Peyer's patch (tissue), 4 donors: Measurements from ENCODE around the gene TLCD2. TPM values are rescaled to one million over a fixed set of nuclear protein-coding genes. Genes with fewer than 3 reads are reported as not detected.
"Not testable (repeated sequence)": the region's sequence is repeated elsewhere in the genome, so short reads cannot be mapped to it uniquely, and the experiment has no call there.

ENCODE experiments used
- DNase-seq, 3 donors: peaks; one replicate each; pipeline ENCODE4 v3.0.0-alpha.2; 2017 to 2019
- H3K27ac ChIP-seq, 4 donors: fragments of 200-600 bp; sonication (generic); one replicate each; pipeline ENCODE4 v1.5.1; 2016 to 2019
- H3K27me3 ChIP-seq, 2 donors: fragments of 200-600 bp; sonication (generic); one replicate each; pipeline ENCODE4 v1.5.1; 2019
- H3K36me3 ChIP-seq, 3 donors: fragments of 200-600 bp; sonication (generic); one replicate each; pipeline ENCODE4 v1.5.1; 2016 to 2019
- H3K4me1 ChIP-seq, 4 donors: fragments of 200-600 bp; sonication (generic); one replicate each; pipeline ENCODE4 v1.5.1; 2016 to 2019
- H3K4me3 ChIP-seq, 4 donors: fragments of 200-600 bp; sonication (generic); 1 replicate in 3 of 4; 2 replicates in 1 of 4; pipeline ENCODE4 v1.5.1; 2016 to 2019; ENCODE audit warnings: mild to moderate bottlenecking in 1 of 4
- H3K9me3 ChIP-seq, 4 donors: fragments of 200-600 bp; sonication (generic); one replicate each; pipeline ENCODE4 v1.5.1; 2016 to 2019; ENCODE audit warnings: mild to moderate bottlenecking in 1 of 4
- CTCF ChIP-seq, 6 experiments: fragments of 450-650 bp in 4 of 6; fragments of 200-600 bp in 2 of 6; sonication (generic) in 1 of 6; IDR thresholded peaks; one replicate each; pipeline ENCODE4 v1.5.1; 2017 to 2019; ENCODE audit warnings: antibody characterized with exemption in 6 of 6, mild to moderate bottlenecking in 3 of 6, moderate library complexity in 1 of 6
- POLR2A ChIP-seq, 2 donors: fragments of 450-650 bp; IDR thresholded peaks; one replicate each; pipeline ENCODE4 v1.5.1; 2017; ENCODE audit warnings: antibody characterized with exemption in 2 of 2, mild to moderate bottlenecking in 2 of 2, moderate library complexity in 2 of 2
- total RNA-seq, 4 donors: library from RNA; depleted of rRNA; stranded (reverse); fragments of >200 nt; gene quantifications; one replicate each; pipeline ENCODE4 v1.1.0, GENCODE V29; 2016

Gene TLCD2
- total RNA-seq, 4 donors from 2014 or later: 8.3 to 37.8 (median 19.5) TPM

GRCh38 chr17:1661045-1661444, 49.1 kb downstream of the TLCD2 start:
- no peak for DNase-seq
- Histone ChIP-seq H3K4me3 (no peak overlapping the region), H3K9me3 (no peaks in the 10 kb centered on the region), H3K36me3 (peaks cover 0 to 99% (median 0%) of the 10 kb centered on the region in 3 donors), H3K27me3 (no peaks in the 10 kb centered on the region), H3K4me1 (no peaks in the 10 kb centered on the region), H3K27ac (no peak overlapping the region)
- TF ChIP-seq CTCF (IDR thresholded peaks at IDR 0.05): no peak
- no peak for TF ChIP-seq POLR2A (IDR thresholded peaks at IDR 0.05)

- Histone ChIP-seq H3K4me1 (no peaks in the 10 kb centered on the region), H3K27me3 (no peaks in the 10 kb centered on the region), H3K4me3 (no peak overlapping the region), H3K27ac (no peak overlapping the region), H3K9me3 (no peaks in the 10 kb centered on the region), H3K36me3 (peaks cover 0 to 100% (median 0%) of the 10 kb centered on the region in 3 donors)
- DNase-seq: no peak
- TF ChIP-seq CTCF (IDR thresholded peaks at IDR 0.05) (no peak), POLR2A (IDR thresholded peaks at IDR 0.05) (no peak)
These were observed 52.1 kb downstream of the TLCD2 start for GRCh38 chr17:1658100-1658499.

- H3K4me3 ChIP-seq: no peak overlapping the region
- no peaks in the 10 kb centered on the region for H3K9me3 ChIP-seq
- peaks cover 6 to 16% (median 10%) of the 10 kb centered on the region in 4 donors for H3K4me1 ChIP-seq
- no peak for DNase-seq
- H3K36me3 ChIP-seq: peaks cover 0 to 84% (median 0%) of the 10 kb centered on the region in 3 donors
- no peaks in the 10 kb centered on the region for H3K27me3 ChIP-seq
- TF ChIP-seq CTCF (IDR thresholded peaks at IDR 0.05) (no peak), POLR2A (IDR thresholded peaks at IDR 0.05) (no peak)
- no peak overlapping the region for H3K27ac ChIP-seq
These were observed 56.4 kb downstream of the TLCD2 start for GRCh38 chr17:1653735-1654134.

- not testable (repeated sequence) for H3K27me3 ChIP-seq, DNase-seq, H3K9me3 ChIP-seq, H3K27ac ChIP-seq, H3K4me3 ChIP-seq
- peaks cover 8 to 22% (median 16%) of the 10 kb centered on the region in 4 donors for H3K4me1 ChIP-seq
- H3K36me3 ChIP-seq: peaks cover 0 to 75% (median 0%) of the 10 kb centered on the region in 3 donors
These were observed 57.4 kb downstream of the TLCD2 start for GRCh38 chr17:1652794-1653193.

Other genes with a start within 250 kb of the TLCD2 start
- gene MYO1C, start 217.7 kb downstream of the TLCD2 start, total RNA-seq: 100 to 1,000 TPM; 144 to 232 (median 179) TPM
- gene INPP5K, start 193.8 kb downstream of the TLCD2 start, total RNA-seq: 100 to 1,000 TPM in 1 of 4 donors, 10 to 100 TPM in 3; 60.9 to 163 (median 64.7) TPM
- 100 to 1,000 TPM in 2 of 4 donors, 10 to 100 TPM in 2; 88.2 to 132 (median 107) TPM for gene PITPNA, start 147.6 kb downstream of the TLCD2 start, total RNA-seq
- gene SLC43A2, start 81.5 kb downstream of the TLCD2 start, total RNA-seq: 100 to 1,000 TPM in 1 of 4 donors, 10 to 100 TPM in 3; 58.6 to 103 (median 69.0) TPM
- 10 to 100 TPM in 3 of 4 donors, 1 to 10 TPM in 1; 9.8 to 32.2 (median 20.3) TPM for gene SCARF1, start 64.6 kb downstream of the TLCD2 start, total RNA-seq
- 100 to 1,000 TPM in 1 of 4 donors, 10 to 100 TPM in 3; 29.7 to 173 (median 92.3) TPM for gene RILP, start 60.5 kb downstream of the TLCD2 start, total RNA-seq
- 100 to 1,000 TPM; 138 to 390 (median 226) TPM for gene PRPF8, start 25.5 kb downstream of the TLCD2 start, total RNA-seq
- 10 to 100 TPM; 37.1 to 83.3 (median 59.2) TPM for gene WDR81, start 14.3 kb upstream of the TLCD2 start, total RNA-seq
- gene SERPINF2, start 32.5 kb upstream of the TLCD2 start, total RNA-seq: 1 to 10 TPM; 4.0 to 9.6 (median 5.6) TPM
- gene SERPINF1, start 51.7 kb upstream of the TLCD2 start, total RNA-seq: 100 to 1,000 TPM in 1 of 4 donors, 10 to 100 TPM in 3; 28.7 to 306 (median 81.6) TPM
- gene SMYD4, start 119.5 kb upstream of the TLCD2 start, total RNA-seq: 10 to 100 TPM; 31.2 to 42.1 (median 39.8) TPM
- 10 to 100 TPM; 17.2 to 32.2 (median 26.0) TPM for gene RPA1, start 119.6 kb upstream of the TLCD2 start, total RNA-seq